Endothelial cell of umbilical vein (primary cell): ENCODE measurements around the gene ZNF281. TPM values are rescaled to one million over a fixed set of nuclear protein-coding genes. Genes with fewer than 3 reads are reported as not detected.

ENCODE experiments used
- BruUV-seq: library from RNA; stranded (reverse); fragments of 400-500 nt; replicated peaks from 2 replicates; lab custom pipeline; 2021; lab: Mats Ljungman, UMichigan
- CTCF ChIA-PET: fragments of 300-600, 350-600 bp; sonication (Branson Sonifier 250); formaldehyde crosslinking; loops from one replicate; lab custom pipeline; 2021; ENCODE audit warnings: antibody characterized with exemption, inconsistent platforms; lab: Charles Lee
- POLR2A ChIA-PET: fragments of 300-600, 350-600 bp; sonication (Branson Sonifier 250); formaldehyde crosslinking; loops from one replicate; lab custom pipeline; 2021; ENCODE audit warnings: antibody characterized with exemption, inconsistent platforms; lab: Charles Lee
- DNase-seq: peaks from one replicate; pipeline ENCODE4 v3.0.0-alpha.2; 2011; ENCODE audit warnings: low read depth, low spot score
- FAIRE-seq: peaks from 2 replicates; lab custom pipeline; 2011; peaks lifted over from hg19 to GRCh38; lab: Jason Lieb, UNC
- H2AFZ ChIP-seq: 2 replicates; pipeline ENCODE4 v1.6.0; 2012; ENCODE audit warnings: low read depth, low read length, control low read depth, inconsistent platforms
- H3K27ac ChIP-seq: 2 replicates; pipeline ENCODE4 v1.5.1; 2011; ENCODE audit warnings: low read depth, mild to moderate bottlenecking, control low read depth, low read length, moderate library complexity; ENCODE audit not compliant: insufficient read depth
- H3K27me3 ChIP-seq, 2 experiments: 2 replicates each; pipeline versions ENCODE4 v1.6.0 to v1.6.1; 2011; ENCODE audit warnings: low read length in 2 of 2, mixed read lengths in 1 of 2; ENCODE audit not compliant: control insufficient read depth in 2 of 2, insufficient read depth in 2 of 2
- H3K36me3 ChIP-seq, 2 experiments: 2 replicates in 1 of 2; 3 replicates in 1 of 2; pipeline ENCODE4 v1.5.1; 2011; ENCODE audit warnings: low read length in 2 of 2, mild to moderate bottlenecking in 1 of 2, moderate library complexity in 1 of 2; ENCODE audit not compliant: control insufficient read depth in 2 of 2, insufficient read depth in 2 of 2; ENCODE audit errors: extremely low read depth in 1 of 2
- H3K4me1 ChIP-seq: 3 replicates; pipeline ENCODE4 v1.5.1; 2011; ENCODE audit warnings: mild to moderate bottlenecking, low read length; ENCODE audit not compliant: control insufficient read depth, insufficient read depth; ENCODE audit errors: extremely low read depth
- H3K4me2 ChIP-seq: 2 replicates; pipeline ENCODE4 v1.6.1; 2011; ENCODE audit warnings: low read length, control low read depth, mixed read lengths; ENCODE audit not compliant: insufficient read depth
- H3K4me3 ChIP-seq, 3 experiments: fragments of 200-600 bp in 1 of 3; sonication (generic), shearing (Covaris generic) in 1 of 3; replicated peaks in 1 of 3; 2 replicates each; pipeline ENCODE4 v1.5.1; 2011 to 2016; ENCODE audit warnings: control low read depth in 3 of 3, low read length in 3 of 3, mild to moderate bottlenecking in 2 of 3, inconsistent platforms in 1 of 3, low read depth in 1 of 3, moderate library complexity in 1 of 3; ENCODE audit not compliant: insufficient read depth in 1 of 3
- H3K79me2 ChIP-seq: 2 replicates; pipeline ENCODE4 v1.6.0; 2012; ENCODE audit warnings: low read length, inconsistent platforms; ENCODE audit not compliant: control insufficient read depth, insufficient read depth
- H3K9ac ChIP-seq: replicated peaks from 2 replicates; pipeline ENCODE3; 2011; ENCODE audit warnings: low read length, control low read depth; ENCODE audit not compliant: insufficient read depth; ENCODE audit errors: extremely low read depth
- H3K9me1 ChIP-seq: replicated peaks from 3 replicates; pipeline ENCODE4 v1.6.0; 2011; ENCODE audit warnings: mild to moderate bottlenecking, low read length; ENCODE audit not compliant: control insufficient read depth, insufficient read depth; ENCODE audit errors: extremely low read depth
- H3K9me3 ChIP-seq: replicated peaks from 2 replicates; pipeline ENCODE4 v1.5.1; 2012; ENCODE audit warnings: low read length, inconsistent platforms; ENCODE audit not compliant: control insufficient read depth, insufficient read depth
- H4K20me1 ChIP-seq: replicated peaks from 2 replicates; pipeline ENCODE3; 2011; ENCODE audit warnings: mild to moderate bottlenecking, low read length; ENCODE audit not compliant: control insufficient read depth, insufficient read depth; ENCODE audit errors: extremely low read depth
- EZH2 ChIP-seq: IDR thresholded peaks from 2 replicates; pipeline ENCODE4 v1.6.1; 2012; ENCODE audit warnings: borderline replicate concordance, low read depth, mild to moderate bottlenecking, moderate library complexity, low read length, inconsistent platforms; ENCODE audit not compliant: severe bottlenecking
- FOS ChIP-seq: IDR thresholded peaks from 2 replicates; pipeline ENCODE4 v1.6.1; 2011; ENCODE audit warnings: mild to moderate bottlenecking, low read length, moderate library complexity, borderline replicate concordance; ENCODE audit not compliant: insufficient read depth
- GATA2 ChIP-seq: IDR thresholded peaks from 2 replicates; pipeline ENCODE4 v1.7.0; 2011; ENCODE audit warnings: low read depth, mild to moderate bottlenecking, moderate library complexity, mixed read lengths, low read length; ENCODE audit not compliant: insufficient read length, insufficient read depth
- JUN ChIP-seq: IDR thresholded peaks from 2 replicates; pipeline ENCODE4 v1.6.1; 2011; ENCODE audit warnings: borderline replicate concordance, low read depth; ENCODE audit not compliant: insufficient read length, insufficient read depth
- MYC ChIP-seq: IDR thresholded peaks from one replicate; pipeline ENCODE4 v1.6.1; 2011; ENCODE audit warnings: mild to moderate bottlenecking, low read depth, low read length
- POLR2A ChIP-seq: IDR thresholded peaks from 2 replicates; pipeline ENCODE4 v1.6.1; 2012; ENCODE audit warnings: low read depth, mild to moderate bottlenecking, control low read depth, low read length
- POLR2AphosphoS5 ChIP-seq: IDR thresholded peaks from 2 replicates; pipeline ENCODE4 v1.6.1; 2012; ENCODE audit warnings: low read depth, mild to moderate bottlenecking, control low read depth, low read length, moderate library complexity; ENCODE audit not compliant: insufficient read depth
- dilution Hi-C: fragments of 300-500 bp; cut with MboI; formaldehyde crosslinking; loops from one replicate; pipeline ENCODE4 v1.15.0; 2019; ENCODE audit warnings: low sequenced_read_pairs; ENCODE audit not compliant: extremely low pct_ligation_motif_present
- intact Hi-C: fragments of 100-400 bp; cut with micrococcal nuclease; formaldehyde crosslinking; loops from one replicate; pipeline ENCODE4 v1.10.0; 2022
- polyA plus RNA-seq, 4 experiments: library from polyadenylated mRNA; depleted of rRNA in 3 of 4; stranded (reverse) in 3 of 4; unstranded in 1 of 4; fragments of >200 nt; gene quantifications; 2 replicates each; pipeline versions ENCODE4 v1.2.1 to v1.2.3, GENCODE V29; 2011 to 2012; ENCODE audit warnings: missing spikeins in 1 of 4
- total RNA-seq: library from RNA; stranded (reverse); gene quantifications from 2 replicates; pipeline ENCODE4 v1.2.3, GENCODE V29; 2021
- TF ChIP-seq, protein P1 (sequence below): IDR thresholded peaks from 2 replicates; pipeline ENCODE4 v1.6.1; 2011; ENCODE audit not compliant: insufficient read depth, insufficient read length
- TF ChIP-seq, protein P2 (sequence below), 2 donors: IDR thresholded peaks; 1 replicate in 1 of 2; 2 replicates in 1 of 2; pipeline ENCODE4 v1.5.1; 2011; ENCODE audit warnings: low read length in 2 of 2, mild to moderate bottlenecking in 2 of 2, moderate library complexity in 2 of 2, control low read depth in 1 of 2, inconsistent platforms in 1 of 2, low read depth in 1 of 2; ENCODE audit not compliant: insufficient read depth in 1 of 2; ENCODE audit errors: extremely low read depth in 1 of 2

The ZNF281 gene
- total and polyA plus RNA-seq, 2 donors (not counting 3 experiments of a cell fraction or from before 2014, with no cell fraction given) = 5.2 to 22.3 TPM

DNA sequence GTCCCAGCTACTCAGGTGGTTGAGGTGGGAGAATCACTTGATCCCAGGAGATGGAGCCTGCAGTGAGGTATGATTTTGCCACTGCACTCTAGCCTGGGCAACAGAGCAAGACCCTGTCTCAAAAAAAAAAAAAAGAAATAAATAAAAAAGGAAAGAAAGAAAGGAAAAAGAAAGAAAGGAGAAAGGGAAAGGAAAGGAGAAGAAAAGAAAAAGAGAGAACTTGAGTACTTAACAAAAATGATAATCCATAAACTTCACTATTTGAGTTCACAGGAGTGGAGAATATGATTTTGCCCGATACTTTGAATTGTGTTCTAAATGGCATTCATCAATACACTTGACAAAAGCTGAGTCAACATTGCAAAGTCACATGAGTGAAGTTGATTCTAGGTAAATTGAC, 23.8 kb upstream of the ZNF281 start:
- H3K27me3 ChIP-seq = no peaks in the 10 kb centered on the region
- H3K4me3 ChIP-seq = no peak overlapping the region
- no peaks in the 10 kb centered on the region for H3K9me3 ChIP-seq
- FAIRE-seq (no peak), DNase-seq (no peak)
- no peak overlapping the region for H3K9ac ChIP-seq
- no peak for TF ChIP-seq GATA2
- no peak for TF ChIP-seq FOS
- TF ChIP-seq EZH2 = no peak
- no peak for TF ChIP-seq JUN
- TF ChIP-seq MYC = no peak
- TF ChIP-seq, protein P1, sequence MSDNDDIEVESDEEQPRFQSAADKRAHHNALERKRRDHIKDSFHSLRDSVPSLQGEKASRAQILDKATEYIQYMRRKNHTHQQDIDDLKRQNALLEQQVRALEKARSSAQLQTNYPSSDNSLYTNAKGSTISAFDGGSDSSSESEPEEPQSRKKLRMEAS = no peak
- no peak for TF ChIP-seq POLR2A
- no peak for TF ChIP-seq POLR2AphosphoS5
- TF ChIP-seq, protein P2, sequence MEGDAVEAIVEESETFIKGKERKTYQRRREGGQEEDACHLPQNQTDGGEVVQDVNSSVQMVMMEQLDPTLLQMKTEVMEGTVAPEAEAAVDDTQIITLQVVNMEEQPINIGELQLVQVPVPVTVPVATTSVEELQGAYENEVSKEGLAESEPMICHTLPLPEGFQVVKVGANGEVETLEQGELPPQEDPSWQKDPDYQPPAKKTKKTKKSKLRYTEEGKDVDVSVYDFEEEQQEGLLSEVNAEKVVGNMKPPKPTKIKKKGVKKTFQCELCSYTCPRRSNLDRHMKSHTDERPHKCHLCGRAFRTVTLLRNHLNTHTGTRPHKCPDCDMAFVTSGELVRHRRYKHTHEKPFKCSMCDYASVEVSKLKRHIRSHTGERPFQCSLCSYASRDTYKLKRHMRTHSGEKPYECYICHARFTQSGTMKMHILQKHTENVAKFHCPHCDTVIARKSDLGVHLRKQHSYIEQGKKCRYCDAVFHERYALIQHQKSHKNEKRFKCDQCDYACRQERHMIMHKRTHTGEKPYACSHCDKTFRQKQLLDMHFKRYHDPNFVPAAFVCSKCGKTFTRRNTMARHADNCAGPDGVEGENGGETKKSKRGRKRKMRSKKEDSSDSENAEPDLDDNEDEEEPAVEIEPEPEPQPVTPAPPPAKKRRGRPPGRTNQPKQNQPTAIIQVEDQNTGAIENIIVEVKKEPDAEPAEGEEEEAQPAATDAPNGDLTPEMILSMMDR (IDR thresholded peaks at IDR 0.05; ENCODE audit: extremely low read depth in 1 of 2, insufficient read depth in 1 of 2, low read depth in 1 of 2, low read length in 2 of 2) = no peak
- H3K79me2 ChIP-seq = no peaks in the 10 kb centered on the region
- H3K4me1 ChIP-seq = no peaks in the 10 kb centered on the region
- no peak overlapping the region for H3K4me2 ChIP-seq
- ChIA-PET CTCF (no interaction called here), POLR2A (no interaction called here)
- dilution Hi-C loops (no loop called here), intact Hi-C loops (no loop called here)
- no peaks in the 10 kb centered on the region for H3K9me1 ChIP-seq
- H3K27ac ChIP-seq = no peak overlapping the region
- H2AFZ ChIP-seq = no peak overlapping the region
- H4K20me1 ChIP-seq = no peaks in the 10 kb centered on the region
- no TSS peak for BruUV-seq
- no peaks in the 10 kb centered on the region for H3K36me3 ChIP-seq
